Stimulated activated CD8-positive, alpha-beta memory T cell treated with anti-CD3 and anti-CD28 coated beads, Interleukin-7, amount 100 ng/mL, for 48 hours (primary cell): Measurements from ENCODE around the gene LATS2.

Experiments used
- DNase-seq, 2 donors: peaks; one replicate each; pipeline ENCODE4 v3.0.0-alpha.2; 2020; ENCODE audit warnings: low read depth in 1 of 2; ENCODE audit errors: extremely low read depth in 1 of 2

Gene LATS2

DNA sequence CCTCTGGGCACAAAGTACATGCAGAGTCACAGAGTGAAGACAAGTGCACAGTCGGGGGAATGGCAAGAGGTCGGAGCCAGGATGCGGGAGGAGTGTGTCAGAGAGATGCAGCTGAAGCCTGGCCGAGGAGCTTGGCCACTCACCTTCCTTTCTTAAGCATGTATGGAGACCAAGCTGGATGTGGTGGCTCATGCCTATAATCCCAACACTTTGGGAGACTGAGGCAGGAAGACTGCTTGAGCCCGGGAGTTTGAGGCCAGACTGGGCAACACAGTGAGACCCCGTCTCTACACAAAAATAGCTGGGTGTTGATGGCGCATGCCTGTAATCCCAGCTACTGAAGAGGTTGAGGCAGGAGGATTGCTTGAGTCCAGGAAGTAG is 67.0 kb downstream of the LATS2 start:
- DNase-seq: no peak

GRCh38 chr13:20993661-20994440 is 67.5 kb downstream of the LATS2 start:
- no peak for DNase-seq

- no peak for DNase-seq
Observed at GRCh38 chr13:20993211-20993610, 68.2 kb downstream of the LATS2 start.

GRCh38 chr13:20991741-20992520 is 69.5 kb downstream of the LATS2 start:
- no peak for DNase-seq

DNA sequence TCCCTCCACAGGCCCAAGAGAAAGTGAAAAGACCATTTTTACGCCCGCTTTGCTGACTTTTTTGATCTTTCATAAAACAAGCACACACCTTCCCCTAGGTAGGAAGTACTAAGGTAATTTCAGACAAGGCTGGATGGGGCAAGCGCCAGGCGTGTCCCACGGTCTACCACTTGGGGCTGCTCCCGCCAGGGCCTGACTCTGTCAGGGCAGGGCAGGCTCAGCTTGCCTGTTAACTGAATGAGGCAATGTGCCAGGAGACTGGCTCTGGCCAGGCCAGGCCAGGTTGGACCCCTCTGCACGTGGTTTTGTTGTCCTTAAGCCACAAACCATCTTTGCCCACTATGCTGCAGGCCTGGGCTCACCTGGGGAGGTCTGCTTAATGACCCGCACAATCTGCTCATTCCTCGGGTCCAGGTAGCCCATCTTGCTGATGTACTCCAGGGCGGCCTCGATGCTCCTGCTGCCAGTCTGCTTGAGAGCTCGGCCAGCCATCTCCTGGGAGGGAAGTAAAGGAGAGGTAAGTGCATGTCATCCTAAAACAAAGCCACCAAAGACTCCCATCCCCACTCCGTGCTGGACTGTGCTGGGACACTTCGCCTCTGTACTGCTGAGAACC is 70.4 kb downstream of the LATS2 start:
- DNase-seq: no peak

DNA sequence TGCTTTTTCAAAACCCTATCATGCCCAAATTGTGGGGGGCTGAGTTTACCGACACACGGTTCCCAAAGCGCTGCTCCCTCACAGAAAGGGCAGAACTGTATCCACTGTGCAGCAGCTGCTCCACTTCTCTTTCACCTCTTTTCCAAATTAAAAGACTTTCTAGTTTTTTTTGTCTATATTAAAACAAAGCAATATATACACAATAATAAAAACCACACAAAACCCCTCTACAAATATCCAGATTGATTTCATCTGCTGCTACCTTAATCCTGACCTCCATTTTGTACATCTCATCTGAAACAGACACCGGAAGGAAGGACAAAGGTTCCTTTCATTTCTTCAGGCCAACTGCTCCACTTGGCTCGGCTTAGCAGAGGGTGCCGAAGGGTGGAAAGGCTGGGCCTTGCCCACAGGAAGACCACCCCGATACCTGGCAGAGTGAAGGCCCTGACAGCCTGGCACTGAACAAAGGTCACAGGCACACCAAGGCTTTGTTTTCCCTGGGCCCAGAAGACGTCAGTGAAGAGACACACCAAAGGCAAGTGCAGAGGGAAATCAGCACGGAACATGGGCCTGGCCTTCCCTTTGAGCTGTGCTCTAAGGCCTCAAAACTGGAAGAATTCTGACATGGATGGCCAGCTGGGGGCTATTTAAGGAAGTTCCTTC is 71.6 kb downstream of the LATS2 start:
- DNase-seq: no peak

GRCh38 chr13:20988909-20989655 is 72.3 kb downstream of the LATS2 start:
- DNase-seq: no peak

DNA sequence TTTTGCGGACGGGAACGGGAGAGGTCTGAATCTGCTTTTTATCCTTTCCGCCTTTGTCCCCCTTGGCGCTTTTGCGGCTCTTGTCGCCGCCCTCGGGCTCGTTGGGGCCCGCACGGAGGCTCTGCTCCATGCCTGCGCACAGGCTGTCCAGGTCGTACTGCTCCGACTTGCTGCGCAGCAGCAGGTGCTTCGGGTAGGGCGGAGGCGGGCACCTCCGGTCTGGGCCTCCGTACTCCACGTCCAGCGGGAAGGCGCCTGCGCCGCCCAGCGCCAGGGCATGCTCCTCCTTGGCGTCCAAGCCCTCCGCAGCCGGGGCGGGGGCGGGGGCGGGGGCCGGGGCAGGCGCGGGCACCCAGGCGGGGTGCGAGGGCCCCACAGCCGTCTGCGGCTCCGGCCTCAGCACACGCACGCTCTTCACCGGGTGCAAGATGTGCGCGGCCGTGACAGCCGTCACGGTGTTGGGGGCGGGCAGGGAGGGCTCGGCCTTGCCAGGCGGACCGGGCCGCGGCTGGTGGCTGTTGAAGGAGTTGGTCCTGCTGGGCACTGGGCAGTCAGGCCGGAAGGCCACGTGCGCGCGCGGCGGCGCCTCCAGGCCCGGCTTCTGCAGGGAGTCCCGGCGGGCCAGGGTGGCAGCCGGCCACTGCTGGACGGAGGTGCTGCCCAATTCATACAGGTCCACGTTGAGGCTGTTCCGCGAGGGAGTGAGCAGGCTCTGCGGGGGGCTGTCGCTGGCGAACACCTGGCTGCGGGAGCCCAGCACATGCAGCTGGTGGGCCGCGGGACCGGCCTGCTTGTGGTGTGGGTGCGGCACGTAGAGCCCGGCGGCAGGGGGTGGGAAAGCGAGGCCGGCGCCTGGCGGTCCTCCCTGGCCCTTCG is 73.1 kb downstream of the LATS2 start:
- DNase-seq: no peak

DNA sequence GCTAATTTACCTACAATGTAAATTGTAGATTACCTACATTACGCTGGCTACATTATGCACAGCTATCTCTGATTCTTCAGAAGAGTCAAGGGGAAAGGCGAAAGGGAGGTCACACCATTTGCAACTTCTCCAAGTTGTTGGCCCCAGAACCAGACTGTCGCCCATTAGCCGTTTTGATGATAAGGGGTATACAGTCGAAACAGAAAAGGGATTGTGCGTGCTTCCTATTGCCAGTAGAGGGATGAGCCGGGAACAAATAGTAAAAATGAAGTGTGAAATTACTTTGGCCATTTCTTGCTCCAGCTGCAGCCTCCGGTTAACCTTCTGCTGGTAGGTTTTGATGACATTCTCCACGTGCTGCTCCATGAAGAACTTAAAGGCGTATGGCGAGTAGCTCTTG is 73.8 kb downstream of the LATS2 start:
- DNase-seq: no peak

- DNase-seq: no peak
Observed at GRCh38 chr13:20984879-20985278, 76.5 kb downstream of the LATS2 start.

DNA sequence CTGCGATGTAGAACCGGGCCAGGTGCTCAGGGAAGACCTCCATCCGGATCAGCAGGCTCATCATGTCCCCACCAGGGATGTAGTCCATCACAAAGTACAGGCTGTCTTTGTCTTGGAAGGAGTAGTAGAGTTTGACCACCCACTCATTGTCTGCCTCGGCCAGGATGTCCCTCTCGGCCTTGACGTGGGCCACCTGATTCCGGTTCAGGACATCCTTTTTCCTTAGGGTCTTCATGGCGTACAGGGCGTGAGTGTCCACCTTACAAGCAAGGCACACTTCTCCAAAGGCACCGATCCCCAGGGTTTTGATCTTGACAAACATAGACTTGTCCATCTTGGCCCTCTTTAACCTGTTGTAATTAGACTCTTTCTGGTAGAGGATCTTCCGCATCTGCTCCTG is 78.0 kb downstream of the LATS2 start:
- no peak for DNase-seq

DNA sequence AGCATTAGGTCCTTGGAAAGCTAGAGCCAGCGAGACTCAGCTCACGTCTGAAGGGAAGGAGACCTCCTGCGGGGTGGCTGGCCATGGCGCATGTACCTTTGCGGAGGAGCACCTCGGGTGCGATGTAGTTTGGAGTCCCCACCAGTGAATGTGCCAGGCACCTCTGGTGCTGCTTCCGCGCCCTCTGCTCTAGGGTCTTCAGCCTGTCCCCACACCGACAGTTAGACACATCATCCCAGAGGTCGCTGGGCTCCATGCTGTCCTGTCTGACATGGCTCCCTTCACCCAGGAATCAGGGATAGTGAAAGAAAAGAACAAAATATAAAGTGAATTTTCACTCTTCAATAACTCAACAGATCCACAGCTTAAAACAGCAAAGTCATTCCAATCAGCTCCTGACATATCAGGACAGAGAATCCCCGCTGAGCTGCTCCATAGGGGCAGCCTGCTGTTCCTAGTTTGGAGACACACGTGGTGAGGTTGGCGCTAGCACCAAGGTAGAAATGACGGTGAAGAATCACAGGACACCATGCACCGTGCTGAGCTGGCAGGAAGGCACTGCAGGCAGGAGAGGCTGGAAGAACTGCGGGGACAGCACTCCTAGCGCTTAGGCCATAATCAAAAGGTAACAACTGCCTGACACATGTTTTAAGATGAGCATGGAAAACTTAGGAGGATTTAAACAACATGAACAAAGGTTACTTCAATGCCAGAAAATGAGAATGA is 79.9 kb downstream of the LATS2 start:
- no peak for DNase-seq

- DNase-seq: no peak
Observed at GRCh38 chr13:20980899-20981298, 80.5 kb downstream of the LATS2 start.

DNA sequence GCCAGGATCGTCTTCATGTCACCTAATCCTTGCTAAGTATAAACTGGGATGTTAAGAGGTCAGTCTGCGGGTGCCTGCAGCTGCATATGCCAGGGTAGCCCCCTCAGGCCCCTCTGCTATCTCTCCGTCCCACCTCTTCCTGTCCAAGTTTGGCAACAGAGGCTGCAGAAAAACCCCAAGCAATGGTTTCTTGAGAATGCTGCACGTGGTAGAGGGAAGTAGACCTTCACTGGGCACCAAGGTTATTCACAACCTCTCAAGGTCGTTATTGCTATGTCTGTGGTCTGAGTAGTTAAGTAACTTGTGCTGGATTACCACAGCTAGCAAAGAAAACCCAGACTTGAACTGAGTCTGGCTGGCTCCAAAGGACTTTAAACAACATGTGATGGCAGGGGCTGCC is 81.0 kb downstream of the LATS2 start:
- no peak for DNase-seq

GRCh38 chr13:20977394-20977793 is 84.0 kb downstream of the LATS2 start:
- no peak for DNase-seq

- no peak for DNase-seq
Observed at GRCh38 chr13:20974981-20975585, 86.3 kb downstream of the LATS2 start.

GRCh38 chr13:20973886-20974425 is 87.4 kb downstream of the LATS2 start:
- no peak for DNase-seq

DNA sequence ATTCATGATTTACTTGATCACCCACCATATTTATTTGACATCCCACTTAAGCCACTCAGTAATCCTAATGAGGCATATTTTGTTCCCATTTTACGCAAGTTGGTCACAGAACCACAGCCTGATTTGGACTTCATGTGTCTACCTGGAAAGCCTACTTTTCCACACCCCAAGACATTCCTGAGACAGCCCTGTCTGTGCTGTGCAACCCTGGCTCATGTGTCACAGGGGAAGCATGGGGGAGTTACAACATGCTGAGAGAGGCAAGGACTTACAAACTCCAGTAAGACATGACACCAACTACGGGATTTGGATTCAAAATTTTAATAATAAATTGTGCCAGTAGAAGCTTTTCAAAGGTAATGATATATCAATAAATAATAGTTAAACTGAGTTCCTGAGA is 88.7 kb downstream of the LATS2 start:
- DNase-seq: no peak
